GM12878 (cell line): ENCODE data around the gene CRB3. TPM values are rescaled to one million over a fixed set of nuclear protein-coding genes. Genes with fewer than 3 reads are reported as not detected.

Experiments
- ATAC-seq: fragments of 200-7000 bp; cut with Tn5 transposase; 3 replicates; pipeline ENCODE4 v1.9.1; 2020; ENCODE audit warnings: mild to moderate bottlenecking, moderate library complexity
- BruUV-seq: library from RNA; stranded (reverse); fragments of 400-500 nt; replicated peaks from 2 replicates; lab custom pipeline; 2021; lab: Mats Ljungman, UMichigan
- CTCF ChIA-PET: fragments of 300-600 bp; sonication (Branson Sonifier 250); formaldehyde crosslinking; extraction: SDS; loops from one replicate; lab custom pipeline; 2021; ENCODE audit warnings: inconsistent platforms; lab: Yijun Ruan, JAX
- POLR2A ChIA-PET: fragments of 350-600 bp; formaldehyde crosslinking; extraction: SDS; loops from one replicate; lab custom pipeline; 2021; ENCODE audit warnings: inconsistent platforms; lab: Charles Lee
- RAD21 ChIA-PET: fragments of 300-600 bp; sonication (Branson Sonifier 250); formaldehyde crosslinking; loops from one replicate; lab custom pipeline; 2023; ENCODE audit warnings: antibody characterized with exemption; ENCODE audit not compliant: unreplicated experiment; lab: Charles Lee
- SMC1A ChIA-PET: fragments of 300-600 bp; sonication (Branson Sonifier 250); formaldehyde crosslinking; loops from one replicate; lab custom pipeline; 2023; ENCODE audit not compliant: unreplicated experiment, uncharacterized antibody; lab: Charles Lee
- DNase-seq: peaks from one replicate; pipeline ENCODE4 v3.0.0-alpha.2; 2011; ENCODE audit warnings: low read depth, low spot score
- FAIRE-seq: peaks from 3 replicates; lab custom pipeline; 2011; peaks lifted over from hg19 to GRCh38; lab: Jason Lieb, UNC
- H2AFZ ChIP-seq: 2 replicates; pipeline ENCODE4 v1.6.0; 2011; ENCODE audit warnings: low read depth, low read length, control low read depth; ENCODE audit not compliant: control insufficient read depth
- H3K27ac ChIP-seq: 2 replicates; pipeline ENCODE4 v1.5.1; 2011; ENCODE audit warnings: control low read depth; ENCODE audit not compliant: control insufficient read depth, insufficient read depth
- H3K27me3 ChIP-seq, 2 experiments: replicated peaks in 1 of 2; 2 replicates each; pipeline versions ENCODE4 v1.6.0 to v1.6.1; 2011; ENCODE audit warnings: low read length in 1 of 2; ENCODE audit not compliant: control insufficient read depth in 2 of 2, insufficient read depth in 2 of 2
- H3K36me3 ChIP-seq, 2 experiments: 2 replicates each; pipeline ENCODE4 v1.5.1; 2011; ENCODE audit warnings: low read length in 1 of 2; ENCODE audit not compliant: control insufficient read depth in 2 of 2, insufficient read depth in 2 of 2
- H3K4me1 ChIP-seq: 2 replicates; pipeline ENCODE4 v1.6.1; 2011; ENCODE audit warnings: mild to moderate bottlenecking, low read length, moderate library complexity, mixed read lengths; ENCODE audit not compliant: control insufficient read depth, insufficient read depth
- H3K4me2 ChIP-seq: 2 replicates; pipeline ENCODE4 v1.6.0; 2011; ENCODE audit warnings: control low read depth; ENCODE audit not compliant: control insufficient read depth, insufficient read depth
- H3K4me3 ChIP-seq: fragments of 200-600 bp; sonication (generic); 2 replicates; pipeline ENCODE4 v1.5.1; 2016
- H3K79me2 ChIP-seq: 2 replicates; pipeline ENCODE4 v1.6.0; 2011; ENCODE audit warnings: low read length; ENCODE audit not compliant: control insufficient read depth, insufficient read depth
- H3K9ac ChIP-seq: 2 replicates; pipeline ENCODE4 v1.8.0; 2011; ENCODE audit warnings: low read length, control low read depth, mixed read lengths; ENCODE audit not compliant: control insufficient read depth, insufficient read depth
- H3K9me3 ChIP-seq: replicated peaks from 3 replicates; pipeline ENCODE4 v1.5.1; 2011; ENCODE audit warnings: mild to moderate bottlenecking, low read length; ENCODE audit not compliant: control insufficient read depth, insufficient read depth
- H4K20me1 ChIP-seq: 2 replicates; pipeline ENCODE4 v1.6.0; 2011; ENCODE audit not compliant: control insufficient read depth, insufficient read depth
- ATF7 ChIP-seq: fragments of 450-650 bp; IDR thresholded peaks from 2 replicates; pipeline ENCODE4 v1.6.1; 2016; ENCODE audit warnings: low read depth, mild to moderate bottlenecking
- MYC ChIP-seq: IDR thresholded peaks from 2 replicates; pipeline ENCODE4 v1.6.1; 2011; ENCODE audit warnings: mild to moderate bottlenecking, low read length, moderate library complexity, inconsistent platforms; ENCODE audit not compliant: insufficient read depth, insufficient replicate concordance, insufficient read length, severe bottlenecking
- POLR2A ChIP-seq: IDR thresholded peaks from 2 replicates; pipeline ENCODE4 v1.6.1; 2011; ENCODE audit warnings: low read depth, mild to moderate bottlenecking, low read length
- RELA ChIP-seq: fragments of 450-650 bp; IDR thresholded peaks from 2 replicates; pipeline ENCODE4 v1.8.0; 2014; ENCODE audit warnings: borderline replicate concordance; ENCODE audit not compliant: partially characterized antibody
- TCF12 ChIP-seq: IDR thresholded peaks from 2 replicates; pipeline ENCODE4 v1.6.1; 2011; ENCODE audit warnings: low read depth, mild to moderate bottlenecking, low read length
- TCF7 ChIP-seq: IDR thresholded peaks from 2 replicates; pipeline ENCODE4 v1.6.1; 2014; ENCODE audit warnings: antibody characterized with exemption, borderline replicate concordance
- WGBS: methylation state at CpG from one replicate; pipeline ENCODE4 v1.1.6; 2016; ENCODE audit warnings: low lambda C conversion rate; ENCODE audit not compliant: insufficient replicate concordance, insufficient coverage; ENCODE audit errors: missing lambda C conversion rate; 5-methylcytosine and 5-hydroxymethylcytosine counted together
- in situ Hi-C: fragments of 300-500 bp; cut with MboI; formaldehyde crosslinking; loops from 9 replicates; pipeline ENCODE4 v1.14.3; 2018; ENCODE audit warnings: mixed read lengths
- intact Hi-C: fragments of 100-400 bp; cut with micrococcal nuclease; formaldehyde crosslinking; loops from one replicate; pipeline ENCODE4 v1.14.2; 2022; ENCODE audit not compliant: unreplicated experiment
- polyA plus RNA-seq, 11 experiments: library from polyadenylated mRNA; depleted of rRNA in 4 of 11; unstranded in 6 of 11; stranded (reverse) in 5 of 11; fragments of >200 nt; fragmentation: Nextera tagmentation in 4 of 11; fragmentation: Illumina TruSeq in 1 of 11; extraction: Ambion mirVana in 4 of 11; extraction: Trizol in 1 of 11; gene quantifications; 1 replicate in 1 of 11; 2 replicates in 10 of 11; pipeline versions ENCODE4 v1.2.1 to v1.2.3, GENCODE V29; 2011 to 2016; ENCODE audit warnings: inconsistent platforms in 2 of 11, missing spikeins in 2 of 11, low read depth in 1 of 11
- total RNA-seq, 4 experiments: library from RNA; depleted of rRNA in 3 of 4; stranded (reverse); fragments of >200 nt in 3 of 4; fragmentation: Illumina TruSeq in 1 of 4; extraction: Trizol in 1 of 4; gene quantifications; 2 replicates each; pipeline versions ENCODE4 v1.2.1 to v1.2.3, GENCODE V29; 2013 to 2021
- TF ChIP-seq, protein P1 (sequence below): fragments of 450-650 bp; IDR thresholded peaks from 2 replicates; pipeline ENCODE4 v1.6.1; 2017; ENCODE audit warnings: borderline replicate concordance
- TF ChIP-seq, protein P2 (sequence below): fragments of 450-650 bp; IDR thresholded peaks from 2 replicates; pipeline ENCODE4 v1.6.1; 2017; ENCODE audit warnings: low read depth, mild to moderate bottlenecking, moderate library complexity

The CRB3 gene
- total and polyA plus RNA-seq, 10 of the 15 experiments (the other 5 are each of a cell fraction or from before 2014, with no cell fraction given), result 0.11 to 1.9 (median 0.98) TPM; not detected in 1

DNA sequence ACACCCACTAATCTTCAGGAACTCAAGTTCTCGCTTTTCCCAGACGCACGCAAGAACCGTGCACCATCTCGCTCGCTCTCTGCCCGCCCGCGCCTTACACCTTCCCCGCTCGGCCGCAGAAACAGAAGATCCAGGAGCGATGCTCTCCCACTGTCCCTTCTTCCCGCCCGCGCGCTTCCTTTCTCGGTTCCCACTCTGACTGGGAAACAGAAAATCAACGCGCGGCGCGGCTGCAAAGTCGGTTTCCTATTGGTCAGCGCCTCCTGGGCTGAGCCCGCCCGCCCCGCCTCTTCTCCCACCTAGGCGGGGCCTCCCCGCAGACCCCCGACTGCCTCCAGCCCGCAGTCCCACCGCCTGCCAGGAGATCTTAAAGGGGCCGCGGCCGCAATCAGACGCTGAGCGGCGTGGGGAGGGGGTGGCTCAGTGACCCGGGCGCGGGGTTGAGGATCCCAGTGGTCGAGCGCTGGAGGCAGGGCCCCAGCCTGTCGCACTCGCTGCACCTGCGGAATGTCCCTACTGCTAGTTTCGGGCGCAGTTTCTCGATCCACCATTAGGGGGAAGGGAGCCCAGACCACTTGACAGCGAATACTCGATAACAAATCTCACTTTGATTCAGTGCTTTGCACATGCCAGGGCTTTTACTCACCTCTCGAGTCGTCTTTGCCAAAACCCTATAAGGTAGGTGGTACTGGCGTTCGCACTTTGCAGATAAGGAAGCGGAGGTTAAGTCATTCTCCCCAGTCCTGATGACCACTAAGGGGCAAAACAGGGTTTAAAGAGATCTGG lies 3.8 kb upstream of the CRB3 start (continued):
- TF ChIP-seq, protein P1, sequence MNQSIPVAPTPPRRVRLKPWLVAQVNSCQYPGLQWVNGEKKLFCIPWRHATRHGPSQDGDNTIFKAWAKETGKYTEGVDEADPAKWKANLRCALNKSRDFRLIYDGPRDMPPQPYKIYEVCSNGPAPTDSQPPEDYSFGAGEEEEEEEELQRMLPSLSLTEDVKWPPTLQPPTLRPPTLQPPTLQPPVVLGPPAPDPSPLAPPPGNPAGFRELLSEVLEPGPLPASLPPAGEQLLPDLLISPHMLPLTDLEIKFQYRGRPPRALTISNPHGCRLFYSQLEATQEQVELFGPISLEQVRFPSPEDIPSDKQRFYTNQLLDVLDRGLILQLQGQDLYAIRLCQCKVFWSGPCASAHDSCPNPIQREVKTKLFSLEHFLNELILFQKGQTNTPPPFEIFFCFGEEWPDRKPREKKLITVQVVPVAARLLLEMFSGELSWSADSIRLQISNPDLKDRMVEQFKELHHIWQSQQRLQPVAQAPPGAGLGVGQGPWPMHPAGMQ, result no peak
- no peak; the same call in 1 of the 2 replicates for TF ChIP-seq ATF7
- TF ChIP-seq POLR2A, result peak; percentile 82
- no peak for TF ChIP-seq MYC

DNA sequence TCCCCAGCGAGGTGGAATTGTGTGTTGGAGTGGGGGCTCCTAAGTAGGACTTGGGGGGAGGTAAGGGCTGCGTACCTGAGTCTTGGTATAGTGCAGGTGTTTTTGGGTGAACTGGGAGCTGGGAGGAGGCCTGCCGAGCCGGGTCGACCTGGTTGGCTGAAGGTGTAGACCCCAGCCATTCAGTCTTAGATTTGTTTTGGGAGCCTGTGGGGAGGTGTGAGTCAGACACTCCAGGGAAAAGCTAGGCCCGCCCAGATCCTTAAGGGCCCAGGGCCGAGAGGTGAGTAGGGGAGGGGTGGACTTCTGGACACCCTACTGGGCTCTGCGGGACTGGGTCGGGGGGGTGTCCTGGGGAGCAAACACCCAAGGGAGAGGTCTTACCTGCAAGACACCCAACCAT lies 935 bp downstream of the CRB3 start:
- Histone ChIP-seq H3K9ac (no peak overlapping the region), H3K4me3 (no peak overlapping the region), H3K27ac (no peak overlapping the region), H3K9me3 (no peaks in the 10 kb centered on the region), H4K20me1 (no peaks in the 10 kb centered on the region), H3K79me2 (no peaks in the 10 kb centered on the region), H2AFZ (no peak overlapping the region), H3K36me3 (no peaks in the 10 kb centered on the region; a peak in 1 of 4 replicates), H3K27me3 (no peaks in the 10 kb centered on the region), H3K4me1 (no peaks in the 10 kb centered on the region), H3K4me2 (no peak overlapping the region)
- ChIA-PET CTCF (interaction anchor here (0.9 kb wide), 1 partner anchor 16 kb away, joined by 4 read pairs; no protein-coding TSS in a partner anchor), POLR2A (interaction anchor here (0.7 to 1.2 kb wide), 2 partner anchors 16 to 22 kb away, joined by 3 read pairs; no protein-coding TSS in a partner anchor), RAD21 (no interaction called here), SMC1A (no interaction called here)
- BruUV-seq, result no TSS peak
- ATAC-seq (no peak), FAIRE-seq (no peak), DNase-seq (no peak)
- 61% methylated on average over 9 of the region's 9 CpGs for WGBS
- TF ChIP-seq, protein P2, sequence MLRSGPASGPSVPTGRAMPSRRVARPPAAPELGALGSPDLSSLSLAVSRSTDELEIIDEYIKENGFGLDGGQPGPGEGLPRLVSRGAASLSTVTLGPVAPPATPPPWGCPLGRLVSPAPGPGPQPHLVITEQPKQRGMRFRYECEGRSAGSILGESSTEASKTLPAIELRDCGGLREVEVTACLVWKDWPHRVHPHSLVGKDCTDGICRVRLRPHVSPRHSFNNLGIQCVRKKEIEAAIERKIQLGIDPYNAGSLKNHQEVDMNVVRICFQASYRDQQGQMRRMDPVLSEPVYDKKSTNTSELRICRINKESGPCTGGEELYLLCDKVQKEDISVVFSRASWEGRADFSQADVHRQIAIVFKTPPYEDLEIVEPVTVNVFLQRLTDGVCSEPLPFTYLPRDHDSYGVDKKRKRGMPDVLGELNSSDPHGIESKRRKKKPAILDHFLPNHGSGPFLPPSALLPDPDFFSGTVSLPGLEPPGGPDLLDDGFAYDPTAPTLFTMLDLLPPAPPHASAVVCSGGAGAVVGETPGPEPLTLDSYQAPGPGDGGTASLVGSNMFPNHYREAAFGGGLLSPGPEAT, result no peak
- TF ChIP-seq TCF7 (no peak), TCF12 (no peak), RELA (no peak)
- in situ Hi-C loops, result no loop called here
- intact Hi-C loops, result no loop called here
